ENCODE results near the gene TSG101.

GRCh38 chr11:18491924-18492323, 34.8 kb downstream of the TSG101 start:
- TF ChIP-seq CTCF (IDR thresholded peaks at IDR 0.05): no peak
- TF ChIP-seq POLR2AphosphoS5 (IDR thresholded peaks at IDR 0.05): no peak
- no peak for TF ChIP-seq POLR2A (IDR thresholded peaks at IDR 0.05; ENCODE audit: low read depth)
